Hair follicular keratinocyte (primary cell): ENCODE results near the gene ABCB4. TPM values are rescaled to one million over a fixed set of nuclear protein-coding genes. Genes with fewer than 3 reads are reported as not detected.

Source experiments
- total RNA-seq: library from RNA; depleted of rRNA; stranded (reverse); fragments of >200 nt; gene quantifications from 2 replicates; pipeline ENCODE4 v1.2.3, GENCODE V29; 2015

ABCB4 gene
- total RNA-seq: not detected in 2 replicates

DNA sequence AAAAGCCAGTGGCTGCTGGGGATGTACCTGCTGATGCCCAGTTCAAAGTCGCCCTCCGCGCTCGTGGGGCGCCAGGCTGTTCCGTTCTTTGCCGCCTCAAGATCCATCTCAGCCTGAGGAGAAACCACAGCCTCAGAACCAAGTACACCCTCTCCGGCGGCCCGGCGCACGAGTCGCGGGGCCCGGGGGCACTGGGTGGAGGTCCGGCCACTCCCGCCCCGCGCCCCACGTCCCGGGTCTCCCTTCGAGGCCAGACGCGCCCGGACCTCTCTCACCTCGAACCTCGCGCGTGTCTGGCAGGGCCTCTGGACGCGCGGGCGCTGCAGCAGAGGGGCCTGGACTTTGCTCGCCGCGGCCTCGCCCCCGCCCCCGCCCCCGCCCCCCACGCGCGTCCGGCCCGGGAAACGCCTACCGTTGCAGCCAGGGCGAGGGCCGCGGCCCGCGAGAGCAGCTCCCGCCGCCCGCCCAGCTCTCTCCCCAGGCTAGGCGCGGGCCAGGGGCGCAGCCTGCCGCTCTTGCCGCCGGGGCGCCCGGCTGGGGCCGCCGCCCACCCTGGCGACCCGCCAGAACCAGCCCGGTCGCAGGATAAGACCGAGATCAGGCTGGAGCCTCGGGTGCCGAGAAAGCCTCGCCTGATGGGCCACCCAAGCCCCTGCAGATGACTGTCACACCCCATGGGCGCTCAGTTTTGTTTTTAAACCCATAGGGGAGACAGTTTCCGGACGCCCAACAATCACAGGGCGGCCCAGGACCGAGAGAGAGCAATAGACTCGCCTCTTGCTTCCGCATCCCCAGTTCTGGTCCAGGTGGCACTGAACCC lies at the start of gene ABCB4:
ABCB4 (minus strand) TSS at position 322 of the 820 bp plus-strand sequence; CDS start at position 107, 215 bp downstream.

Other genes with a start within 250 kb of the ABCB4 start
- gene CROT, start 130.0 kb downstream of the ABCB4 start, total RNA-seq: 6.8 and 10.4 TPM in 2 replicates
- not detected in 2 replicates for gene ABCB1, start 125.2 kb upstream of the ABCB4 start, total RNA-seq
- gene RUNDC3B, start 152.7 kb upstream of the ABCB4 start, total RNA-seq: 0.16 and 0.61 TPM in 2 replicates